SK-N-MC (cell line): Measurements from ENCODE around the gene AKAP10.

ENCODE experiments used
- EZH2 ChIP-seq: fragments of 200-600 bp; sonication (generic); IDR thresholded peaks from one replicate; pipeline ENCODE4 v1.6.1; 2017; ENCODE audit warnings: antibody characterized with exemption
- FOXP2 ChIP-seq: optimal IDR thresholded peaks from 2 replicates; pipeline ENCODE3; 2011; ENCODE audit warnings: mild to moderate bottlenecking, moderate library complexity; ENCODE audit not compliant: insufficient read depth; ENCODE audit errors: extremely low read length, control extremely low read depth
- POLR2AphosphoS5 ChIP-seq: IDR thresholded peaks from 2 replicates; pipeline ENCODE4 v1.6.1; 2012; ENCODE audit warnings: mild to moderate bottlenecking, low read depth, low read length, borderline replicate concordance

DNA sequence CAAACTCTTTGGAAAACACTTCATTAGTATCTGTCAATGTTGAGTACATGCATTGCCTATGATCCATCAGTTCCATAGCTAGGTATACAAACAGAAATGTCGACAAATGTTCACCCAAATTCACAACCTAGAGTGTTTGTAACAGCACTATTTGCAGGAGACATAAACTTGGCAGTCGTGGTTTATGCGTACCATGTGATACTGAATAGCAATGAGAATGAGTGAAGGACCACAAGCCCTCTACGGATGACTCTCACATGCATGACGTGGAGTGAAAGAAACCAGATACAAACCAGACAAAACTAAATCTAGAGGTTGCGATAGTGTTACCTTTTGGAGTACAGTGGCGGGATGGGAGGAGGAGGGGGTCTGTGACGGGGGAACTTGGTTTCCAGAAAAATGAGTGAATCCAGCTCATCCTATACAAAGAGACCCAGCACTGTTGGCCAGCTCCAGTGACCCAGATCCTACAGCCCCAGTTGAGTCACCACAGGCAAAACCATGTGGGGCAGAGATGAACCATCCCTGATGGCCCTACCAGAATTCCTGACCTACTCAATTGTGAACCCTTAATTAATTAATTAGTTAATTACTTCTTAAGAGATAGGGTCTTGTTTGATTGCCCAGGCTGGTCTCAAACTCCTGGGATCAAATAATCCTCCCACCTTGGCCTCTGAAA, 94.0 kb downstream of the AKAP10 start:
- TF ChIP-seq POLR2AphosphoS5 (no peak), EZH2 (no peak), FOXP2 (no peak)
